ENCODE results near the gene IPO4. TPM values are rescaled to one million over a fixed set of nuclear protein-coding genes. Genes with fewer than 3 reads are reported as not detected.

IPO4 gene
- polyA plus RNA-seq, 4 donors: 19.8 to 39.5 (median 31.0) TPM

GRCh38 chr14:24177041-24177825 lies 11.4 kb downstream of the IPO4 start:
- no peak for DNase-seq (ENCODE audit: low read depth in 4 of 4, low spot score in 3 of 4)

- no peak for DNase-seq (ENCODE audit: low read depth in 4 of 4, low spot score in 3 of 4)
Measured at GRCh38 chr14:24176599-24176998, 12.0 kb downstream of the IPO4 start.

DNA sequence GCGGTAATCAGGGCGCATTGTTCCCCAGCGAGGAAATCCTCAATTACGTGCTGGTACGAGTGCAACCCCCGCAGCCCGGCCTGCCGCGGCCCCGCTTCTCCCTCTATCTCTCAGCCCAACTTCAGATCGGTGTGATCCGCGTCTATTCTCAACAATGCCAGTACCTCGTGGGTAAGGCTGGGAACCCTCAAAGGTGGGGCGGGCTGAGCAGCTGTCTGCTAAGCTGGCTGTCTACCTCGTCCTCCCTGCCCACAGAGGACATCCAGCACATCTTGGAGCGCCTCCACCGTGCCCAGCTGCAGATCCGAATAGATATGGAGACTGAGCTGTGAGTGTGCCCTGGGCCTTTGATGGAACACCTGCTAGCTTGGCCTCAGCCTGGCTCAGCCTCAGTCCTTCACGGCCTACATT lies 15.7 kb downstream of the IPO4 start:
- DNase-seq (ENCODE audit: low read depth in 4 of 4, low spot score in 3 of 4): no peak

- no peak for DNase-seq (ENCODE audit: low read depth in 4 of 4, low spot score in 3 of 4)
Measured at GRCh38 chr14:24172261-24172860, 16.3 kb downstream of the IPO4 start.

- DNase-seq (ENCODE audit: low read depth in 4 of 4, low spot score in 3 of 4): peak; percentile 76 to 93 (median 82)
Measured at GRCh38 chr14:24171422-24172260, 17.0 kb downstream of the IPO4 start, which contains the start of gene REC8. Gene REC8 (plus strand): TSS chr14:24172080. CDS start chr14:24172553, 473 bp downstream.

DNA sequence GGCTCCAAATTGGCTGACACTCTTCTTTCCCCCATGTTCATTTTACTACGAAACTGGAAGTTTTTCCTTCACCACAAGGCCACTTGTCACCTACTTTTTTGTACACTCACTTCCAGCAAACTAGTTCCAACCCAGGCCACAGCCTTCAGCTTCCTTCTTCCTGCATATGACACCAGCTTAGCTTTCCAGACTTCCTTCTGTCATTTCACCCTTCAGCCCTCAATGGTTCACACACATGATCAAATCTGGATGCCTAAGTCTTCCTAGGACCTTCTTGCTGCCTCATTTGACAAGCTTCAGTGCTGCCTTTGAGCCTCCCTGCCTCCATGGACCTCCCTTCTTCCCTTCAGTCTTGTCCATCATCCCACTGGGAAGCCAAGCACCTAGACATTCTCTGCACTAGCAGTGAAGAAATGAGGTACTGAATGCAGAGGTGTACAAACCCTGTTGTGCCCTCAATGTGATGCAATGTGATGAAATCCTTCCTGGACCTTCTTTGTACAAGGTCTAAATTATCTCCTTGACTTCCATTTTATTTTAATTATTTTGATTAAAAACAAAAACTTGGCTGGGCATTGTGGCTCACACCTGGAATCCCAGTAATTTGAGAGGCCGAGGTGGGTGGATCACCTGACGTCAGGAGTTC lies 21.0 kb downstream of the IPO4 start:
- no peak for DNase-seq (ENCODE audit: low read depth in 4 of 4, low spot score in 3 of 4)

GRCh38 chr14:24165785-24166184 lies 22.8 kb downstream of the IPO4 start:
- no peak for DNase-seq (ENCODE audit: low read depth in 4 of 4, low spot score in 3 of 4)

- no peak for DNase-seq (ENCODE audit: low read depth in 4 of 4, low spot score in 3 of 4)
Measured at GRCh38 chr14:24164518-24164991, 24.1 kb downstream of the IPO4 start.

DNA sequence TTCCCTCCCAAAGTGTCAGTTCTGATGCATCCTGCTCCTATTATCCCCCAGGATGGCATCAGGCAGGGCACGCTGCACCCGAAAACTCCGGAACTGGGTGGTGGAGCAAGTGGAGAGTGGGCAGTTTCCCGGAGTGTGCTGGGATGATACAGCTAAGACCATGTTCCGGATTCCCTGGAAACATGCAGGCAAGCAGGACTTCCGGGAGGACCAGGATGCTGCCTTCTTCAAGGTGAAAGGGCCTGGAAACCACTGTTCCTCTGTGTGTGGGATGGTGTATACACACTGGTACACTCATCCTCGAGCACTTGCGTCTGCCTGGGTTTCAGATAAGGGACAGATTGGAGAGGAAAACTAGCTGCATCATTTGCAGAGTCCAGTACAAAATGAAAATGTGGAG lies 26.5 kb downstream of the IPO4 start:
- no peak for DNase-seq (ENCODE audit: low read depth in 4 of 4, low spot score in 3 of 4)

DNA sequence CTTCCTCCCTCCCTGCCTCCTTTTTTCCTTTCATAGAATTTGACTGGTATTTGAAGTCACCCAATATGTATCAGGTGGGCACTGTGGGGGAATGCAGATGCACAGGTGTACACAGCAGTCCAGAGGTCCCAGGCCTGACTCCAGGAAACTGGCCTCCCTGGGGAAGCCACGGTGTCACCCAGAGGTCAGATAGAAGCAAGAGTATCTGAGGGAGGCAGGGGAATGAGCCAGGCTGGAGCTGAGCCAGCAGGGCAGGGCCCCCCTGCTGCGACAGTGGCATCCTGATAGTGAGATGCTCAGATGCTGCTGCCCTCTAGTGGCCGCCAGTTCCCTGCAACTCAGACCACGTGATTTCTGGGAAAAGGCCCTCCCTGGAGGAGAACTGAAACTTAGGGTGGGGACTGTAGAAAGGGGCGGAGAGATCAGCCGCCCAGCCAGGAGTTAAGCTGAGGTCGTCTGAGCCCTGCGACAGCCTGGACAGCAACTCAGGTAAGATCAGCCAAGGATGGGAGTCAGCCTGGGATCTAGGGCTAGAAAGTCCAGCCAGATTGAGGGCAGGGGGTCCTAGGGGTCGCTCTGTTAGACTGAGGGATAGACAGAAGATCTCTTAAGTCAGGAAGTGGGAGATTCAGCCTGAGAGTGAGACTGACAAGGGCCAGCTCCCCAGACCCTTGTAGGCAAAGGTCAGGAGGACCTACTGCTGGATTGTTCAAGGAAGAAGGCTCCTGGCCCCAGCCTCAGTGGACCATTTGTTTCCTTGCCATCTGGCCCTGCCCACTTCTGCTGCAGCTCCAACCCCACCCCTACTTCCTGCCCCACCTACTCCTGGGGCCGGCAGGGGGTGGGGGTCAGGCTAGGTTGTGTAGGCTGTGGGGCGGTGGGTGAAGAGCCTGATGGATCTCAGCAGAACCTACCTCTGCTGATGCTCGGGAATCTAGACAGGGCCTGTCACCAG lies 27.5 kb downstream of the IPO4 start, which contains the start of gene IRF9:
TSS of gene IRF9 (plus strand) at position 416 of the 955 bp plus-strand sequence. CDS start 880 bp downstream, outside the sequence.
- DNase-seq (ENCODE audit: low read depth in 4 of 4, low spot score in 3 of 4): peak; percentile 89 to 95 (median 92)

DNA sequence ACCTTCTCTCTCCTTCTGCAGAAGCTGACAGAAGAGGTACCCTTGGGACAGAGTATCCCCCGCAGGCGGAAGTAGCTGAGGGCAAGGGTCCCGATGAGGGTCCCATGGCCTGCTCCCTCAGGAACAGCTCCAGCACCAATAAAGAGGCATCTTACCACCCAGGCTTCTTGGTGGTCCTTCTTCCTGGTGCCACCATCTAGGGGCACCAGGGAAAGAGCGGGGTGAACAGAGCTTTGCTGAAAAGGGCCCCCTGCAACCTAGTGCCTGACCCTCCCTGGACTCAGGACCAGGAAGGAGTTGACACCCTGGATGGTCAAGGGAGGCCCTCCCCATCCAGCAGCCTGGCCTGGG lies 28.1 kb downstream of the IPO4 start:
- DNase-seq (ENCODE audit: low read depth in 4 of 4, low spot score in 3 of 4): no peak

GRCh38 chr14:24159777-24160498 lies 28.7 kb downstream of the IPO4 start:
- no peak for DNase-seq (ENCODE audit: low read depth in 4 of 4, low spot score in 3 of 4)

GRCh38 chr14:24157331-24157730 lies 31.3 kb downstream of the IPO4 start:
- DNase-seq (ENCODE audit: low read depth in 4 of 4, low spot score in 3 of 4): no peak

GRCh38 chr14:24156840-24157239 lies 31.8 kb downstream of the IPO4 start:
- DNase-seq (ENCODE audit: low read depth in 4 of 4, low spot score in 3 of 4): no peak

DNA sequence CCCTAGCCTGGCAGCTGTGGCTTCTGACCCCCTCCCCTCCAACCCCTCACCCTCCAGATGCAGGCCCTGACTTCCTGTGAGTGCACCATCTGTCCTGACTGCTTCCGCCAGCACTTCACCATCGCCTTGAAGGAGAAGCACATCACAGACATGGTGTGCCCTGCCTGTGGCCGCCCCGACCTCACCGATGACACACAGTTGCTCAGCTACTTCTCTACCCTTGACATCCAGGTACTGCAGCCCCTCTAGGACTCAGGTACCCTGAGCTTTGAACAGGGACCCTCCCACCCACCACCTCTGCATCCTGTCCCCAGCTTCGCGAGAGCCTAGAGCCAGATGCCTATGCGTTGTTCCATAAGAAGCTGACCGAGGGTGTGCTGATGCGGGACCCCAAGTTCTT lies 33.5 kb downstream of the IPO4 start:
- no peak for DNase-seq (ENCODE audit: low read depth in 4 of 4, low spot score in 3 of 4)

DNA sequence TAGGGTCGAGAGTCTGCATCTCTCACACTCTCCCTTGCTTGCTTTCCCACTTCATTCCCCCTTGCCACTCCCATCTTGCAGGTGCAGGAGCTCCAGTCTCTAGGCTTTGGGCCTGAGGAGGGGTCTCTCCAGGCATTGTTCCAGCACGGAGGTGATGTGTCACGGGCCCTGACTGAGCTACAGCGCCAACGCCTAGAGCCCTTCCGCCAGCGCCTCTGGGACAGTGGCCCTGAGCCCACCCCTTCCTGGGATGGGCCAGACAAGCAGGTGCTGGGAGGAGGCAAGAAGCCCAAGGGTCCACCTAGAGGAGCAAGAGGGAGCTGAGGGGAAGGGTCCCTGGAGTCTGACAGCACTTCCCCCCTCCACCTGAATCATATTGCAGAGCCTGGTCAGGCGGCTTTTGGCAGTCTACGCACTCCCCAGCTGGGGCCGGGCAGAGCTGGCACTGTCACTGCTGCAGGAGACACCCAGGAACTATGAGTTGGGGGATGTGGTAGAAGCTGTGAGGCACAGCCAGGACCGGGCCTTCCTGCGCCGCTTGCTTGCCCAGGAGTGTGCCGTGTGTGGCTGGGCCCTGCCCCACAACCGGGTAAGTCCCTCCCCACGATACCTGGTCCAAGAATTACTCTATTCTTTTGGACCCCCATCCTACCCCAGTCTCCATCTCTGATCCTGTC lies 37.1 kb downstream of the IPO4 start:
- DNase-seq (ENCODE audit: low read depth in 4 of 4, low spot score in 3 of 4): no peak

DNA sequence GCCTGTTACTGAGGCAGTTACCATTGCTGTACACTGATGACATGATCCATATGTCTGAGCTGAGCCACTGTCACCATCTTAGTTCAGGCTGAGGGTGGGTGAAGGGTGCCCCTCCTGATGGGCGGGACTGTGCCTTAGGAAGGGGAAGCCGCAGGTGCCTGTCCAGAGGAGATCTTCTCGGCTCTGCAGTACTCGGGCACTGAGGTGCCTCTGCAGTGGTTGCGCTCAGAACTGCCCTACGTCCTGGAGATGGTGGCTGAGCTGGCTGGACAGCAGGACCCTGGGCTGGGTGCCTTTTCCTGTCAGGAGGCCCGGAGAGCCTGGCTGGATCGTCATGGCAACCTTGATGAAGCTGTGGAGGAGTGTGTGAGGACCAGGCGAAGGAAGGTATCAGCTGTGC lies 37.6 kb downstream of the IPO4 start:
- no peak for DNase-seq (ENCODE audit: low read depth in 4 of 4, low spot score in 3 of 4)

- no peak for DNase-seq (ENCODE audit: low read depth in 4 of 4, low spot score in 3 of 4)
Measured at GRCh38 chr14:24150567-24150966, 38.0 kb downstream of the IPO4 start.
